ENCODE results near the gene PCBP3.

DNA sequence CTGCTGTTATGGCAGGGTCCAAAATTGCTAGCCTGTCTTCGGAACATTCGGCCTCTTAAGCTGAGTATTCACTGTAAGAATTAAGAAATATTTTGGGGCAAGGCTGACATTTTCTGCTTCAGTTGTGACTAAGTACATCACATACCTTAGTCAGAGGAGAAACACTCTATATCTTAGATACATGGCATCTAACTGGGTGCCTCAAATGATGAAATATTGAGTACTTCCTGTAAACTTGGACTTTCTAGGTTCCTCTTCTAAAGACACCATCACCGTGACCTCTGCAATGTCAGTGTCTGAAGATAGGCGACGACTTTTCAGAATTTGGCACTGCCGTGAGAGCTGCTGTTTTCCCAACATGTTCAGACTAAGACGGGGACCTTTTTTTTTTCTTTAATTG, 65.6 kb downstream of the PCBP3 start:
- TF ChIP-seq, protein P1, sequence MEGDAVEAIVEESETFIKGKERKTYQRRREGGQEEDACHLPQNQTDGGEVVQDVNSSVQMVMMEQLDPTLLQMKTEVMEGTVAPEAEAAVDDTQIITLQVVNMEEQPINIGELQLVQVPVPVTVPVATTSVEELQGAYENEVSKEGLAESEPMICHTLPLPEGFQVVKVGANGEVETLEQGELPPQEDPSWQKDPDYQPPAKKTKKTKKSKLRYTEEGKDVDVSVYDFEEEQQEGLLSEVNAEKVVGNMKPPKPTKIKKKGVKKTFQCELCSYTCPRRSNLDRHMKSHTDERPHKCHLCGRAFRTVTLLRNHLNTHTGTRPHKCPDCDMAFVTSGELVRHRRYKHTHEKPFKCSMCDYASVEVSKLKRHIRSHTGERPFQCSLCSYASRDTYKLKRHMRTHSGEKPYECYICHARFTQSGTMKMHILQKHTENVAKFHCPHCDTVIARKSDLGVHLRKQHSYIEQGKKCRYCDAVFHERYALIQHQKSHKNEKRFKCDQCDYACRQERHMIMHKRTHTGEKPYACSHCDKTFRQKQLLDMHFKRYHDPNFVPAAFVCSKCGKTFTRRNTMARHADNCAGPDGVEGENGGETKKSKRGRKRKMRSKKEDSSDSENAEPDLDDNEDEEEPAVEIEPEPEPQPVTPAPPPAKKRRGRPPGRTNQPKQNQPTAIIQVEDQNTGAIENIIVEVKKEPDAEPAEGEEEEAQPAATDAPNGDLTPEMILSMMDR (IDR thresholded peaks at IDR 0.05; ENCODE audit: extremely low read depth in 1 of 2, insufficient read depth in 1 of 2, low read depth in 1 of 2, low read length in 2 of 2): no peak
- no peak for TF ChIP-seq POLR2A (IDR thresholded peaks at IDR 0.05; ENCODE audit: low read depth, low read length)
- TF ChIP-seq EZH2 (IDR thresholded peaks at IDR 0.05; ENCODE audit: borderline replicate concordance, low read depth, low read length, severe bottlenecking): no peak
- TF ChIP-seq POLR2AphosphoS5 (IDR thresholded peaks at IDR 0.05; ENCODE audit: insufficient read depth, low read depth, low read length): no peak
- no peak for TF ChIP-seq GATA2 (IDR thresholded peaks at IDR 0.05; ENCODE audit: insufficient read depth, insufficient read length, low read depth, low read length)
- TF ChIP-seq, protein P2, sequence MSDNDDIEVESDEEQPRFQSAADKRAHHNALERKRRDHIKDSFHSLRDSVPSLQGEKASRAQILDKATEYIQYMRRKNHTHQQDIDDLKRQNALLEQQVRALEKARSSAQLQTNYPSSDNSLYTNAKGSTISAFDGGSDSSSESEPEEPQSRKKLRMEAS (IDR thresholded peaks at IDR 0.05; ENCODE audit: insufficient read depth, insufficient read length): no peak
- TF ChIP-seq MYC (IDR thresholded peaks at IDR 0.05; ENCODE audit: low read depth, low read length): no peak
- TF ChIP-seq JUN (IDR thresholded peaks at IDR 0.05; ENCODE audit: borderline replicate concordance, insufficient read depth, insufficient read length, low read depth): no peak

All from endothelial cell of umbilical vein (primary cell).